Fibroblast of skin of right quadriceps (primary cell): ENCODE results near the gene MEG3.

Experiments
- DNase-seq: peaks from one replicate; pipeline ENCODE4 v3.0.0-alpha.2; 2013

MEG3 gene

GRCh38 chr14:100901391-100902183 is 75.7 kb downstream of the MEG3 start:
- no peak for DNase-seq

- peak; percentile 15 for DNase-seq
These were observed 76.6 kb downstream of the MEG3 start for GRCh38 chr14:100902295-100903133.

GRCh38 chr14:100903134-100903468 is 77.2 kb downstream of the MEG3 start:
- DNase-seq, result no peak

GRCh38 chr14:100903672-100904185 is 77.8 kb downstream of the MEG3 start, which contains the start of gene RTL1:
Gene RTL1 (minus strand): TSS chr14:100903722. CDS start chr14:100884788, 18,934 bp downstream.
- no peak for DNase-seq

- no peak for DNase-seq
These were observed 78.6 kb downstream of the MEG3 start for GRCh38 chr14:100904307-100905087.

GRCh38 chr14:100905166-100905565 is 79.2 kb downstream of the MEG3 start:
- DNase-seq, result no peak

GRCh38 chr14:100906420-100906819 is 80.5 kb downstream of the MEG3 start:
- no peak for DNase-seq

- no peak for DNase-seq
These were observed 81.3 kb downstream of the MEG3 start for GRCh38 chr14:100907240-100907639.

GRCh38 chr14:100909439-100909838 is 83.5 kb downstream of the MEG3 start:
- DNase-seq, result no peak
